Hepatocyte (in vitro differentiated cells): Measurements from ENCODE around the gene SLC39A7. TPM values are rescaled to one million over a fixed set of nuclear protein-coding genes. Genes with fewer than 3 reads are reported as not detected.
A peak's percentile ranks its signal among the peaks of the same experiment; 100 is the strongest.

Source experiments
- DNase-seq: peaks from one replicate; pipeline ENCODE4 v3.0.0-alpha.2; 2016; ENCODE audit warnings: low spot score
- H2AFZ ChIP-seq: fragments of 200-600 bp; sonication (generic); 2 replicates; pipeline ENCODE4 v1.6.0; 2016; ENCODE audit warnings: antibody characterized with exemption, mild to moderate bottlenecking
- H3K27ac ChIP-seq: fragments of 200-600 bp; sonication (generic); 2 replicates; pipeline ENCODE4 v1.5.1; 2016; ENCODE audit warnings: mild to moderate bottlenecking
- H3K27me3 ChIP-seq: fragments of 200-600 bp; sonication (generic); 2 replicates; pipeline ENCODE4 v1.6.1; 2016
- H3K36me3 ChIP-seq: fragments of 200-600 bp; sonication (generic); replicated peaks from 2 replicates; pipeline ENCODE4 v1.5.1; 2016; ENCODE audit warnings: low read depth; ENCODE audit not compliant: insufficient read depth
- H3K4me1 ChIP-seq: fragments of 200-600 bp; sonication (generic); 2 replicates; pipeline ENCODE4 v1.5.1; 2016; ENCODE audit warnings: mild to moderate bottlenecking, moderate library complexity; ENCODE audit not compliant: insufficient read depth
- H3K4me2 ChIP-seq: fragments of 200-600 bp; sonication (generic); 2 replicates; pipeline ENCODE4 v1.6.0; 2016
- H3K4me3 ChIP-seq: fragments of 200-600 bp; sonication (generic); 2 replicates; pipeline ENCODE4 v1.5.1; 2016; ENCODE audit warnings: mild to moderate bottlenecking
- H3K79me2 ChIP-seq: fragments of 200-600 bp; sonication (generic); 2 replicates; pipeline ENCODE4 v1.6.0; 2017; ENCODE audit warnings: mild to moderate bottlenecking
- H3K9me2 ChIP-seq: fragments of 200-600 bp; sonication (generic); replicated peaks from 2 replicates; pipeline ENCODE4 v1.6.0; 2017; ENCODE audit warnings: mild to moderate bottlenecking; ENCODE audit not compliant: insufficient read depth
- H3K9me3 ChIP-seq: fragments of 200-600 bp; sonication (generic); 2 replicates; pipeline ENCODE4 v1.5.1; 2016; ENCODE audit warnings: low read depth, mild to moderate bottlenecking
- H4K20me1 ChIP-seq: fragments of 200-600 bp; sonication (generic); 2 replicates; pipeline ENCODE4 v1.6.0; 2016; ENCODE audit warnings: mild to moderate bottlenecking; ENCODE audit not compliant: insufficient read depth, poor library complexity, severe bottlenecking
- CTCF ChIP-seq: fragments of 200-600 bp; sonication (generic); IDR thresholded peaks from 2 replicates; pipeline ENCODE4 v1.5.1; 2016; ENCODE audit warnings: antibody characterized with exemption, mild to moderate bottlenecking; ENCODE audit not compliant: poor library complexity
- EZH2 ChIP-seq: fragments of 200-600 bp; sonication (generic); IDR thresholded peaks from 2 replicates; pipeline ENCODE4 v1.6.1; 2016; ENCODE audit warnings: antibody characterized with exemption, mild to moderate bottlenecking, borderline replicate concordance
- EZH2phosphoT487 ChIP-seq: fragments of 200-600 bp; sonication (generic); IDR thresholded peaks from one replicate; pipeline ENCODE4 v1.6.1; 2018; ENCODE audit warnings: antibody characterized with exemption, mild to moderate bottlenecking, low read depth, moderate library complexity; ENCODE audit not compliant: unreplicated experiment, severe bottlenecking
- WGBS: methylation state at CpG from one replicate; pipeline ENCODE4 v1.1.6; 2016; ENCODE audit warnings: low lambda C conversion rate; ENCODE audit errors: missing lambda C conversion rate; 5-methylcytosine and 5-hydroxymethylcytosine counted together
- polyA plus RNA-seq: library from polyadenylated mRNA; unstranded; fragments of >200 nt; fragmentation: Nextera tagmentation; extraction: Ambion mirVana; gene quantifications from 2 replicates; pipeline ENCODE4 v1.2.1, GENCODE V29; 2016
- total RNA-seq: library from RNA; depleted of rRNA; stranded (reverse); fragments of >200 nt; gene quantifications from 2 replicates; pipeline ENCODE4 v1.2.3, GENCODE V29; 2014

Gene SLC39A7
- total and polyA plus RNA-seq, 2 experiments from 2014 or later: 55.0 to 130 TPM

- WGBS: 86% methylated on average over 15 of the region's 15 CpGs
- H3K4me3 ChIP-seq: no peak overlapping the region
- H3K4me1 ChIP-seq: peaks cover 20% of the 10 kb centered on the region
- peaks cover 20% of the 10 kb centered on the region for H3K27me3 ChIP-seq
- no peaks in the 10 kb centered on the region for H3K9me2 ChIP-seq
- TF ChIP-seq EZH2phosphoT487 (no peak), CTCF (no peak), EZH2 (no peak)
- no peak overlapping the region for H2AFZ ChIP-seq
- H3K79me2 ChIP-seq: peaks cover 30% of the 10 kb centered on the region
- DNase-seq: no peak
- no peak overlapping the region for H3K27ac ChIP-seq
- H3K4me2 ChIP-seq: no peak overlapping the region
- peaks cover 24% of the 10 kb centered on the region for H4K20me1 ChIP-seq
- no peaks in the 10 kb centered on the region for H3K9me3 ChIP-seq
- H3K36me3 ChIP-seq: no peaks in the 10 kb centered on the region
These were observed 5.1 kb upstream of the SLC39A7 start for GRCh38 chr6:33195304-33196165.

- TF ChIP-seq EZH2phosphoT487 (no peak), CTCF (peak; percentile 70)
- 43% methylated on average over 12 of the region's 12 CpGs for WGBS
- Histone ChIP-seq H3K27ac (no peak overlapping the region), H3K36me3 (no peaks in the 10 kb centered on the region), H4K20me1 (peaks cover 31% of the 10 kb centered on the region), H3K27me3 (peaks cover 4% of the 10 kb centered on the region), H3K9me2 (no peaks in the 10 kb centered on the region), H3K9me3 (no peaks in the 10 kb centered on the region), H3K4me2 (peak overlapping the region; percentile 96), H3K79me2 (peaks cover 47% of the 10 kb centered on the region), H2AFZ (no peak overlapping the region), H3K4me1 (peaks cover 21% of the 10 kb centered on the region), H3K4me3 (no peak overlapping the region)
- DNase-seq: peak; percentile 84
These were observed 3.1 kb upstream of the SLC39A7 start for GRCh38 chr6:33197431-33198048.

DNA sequence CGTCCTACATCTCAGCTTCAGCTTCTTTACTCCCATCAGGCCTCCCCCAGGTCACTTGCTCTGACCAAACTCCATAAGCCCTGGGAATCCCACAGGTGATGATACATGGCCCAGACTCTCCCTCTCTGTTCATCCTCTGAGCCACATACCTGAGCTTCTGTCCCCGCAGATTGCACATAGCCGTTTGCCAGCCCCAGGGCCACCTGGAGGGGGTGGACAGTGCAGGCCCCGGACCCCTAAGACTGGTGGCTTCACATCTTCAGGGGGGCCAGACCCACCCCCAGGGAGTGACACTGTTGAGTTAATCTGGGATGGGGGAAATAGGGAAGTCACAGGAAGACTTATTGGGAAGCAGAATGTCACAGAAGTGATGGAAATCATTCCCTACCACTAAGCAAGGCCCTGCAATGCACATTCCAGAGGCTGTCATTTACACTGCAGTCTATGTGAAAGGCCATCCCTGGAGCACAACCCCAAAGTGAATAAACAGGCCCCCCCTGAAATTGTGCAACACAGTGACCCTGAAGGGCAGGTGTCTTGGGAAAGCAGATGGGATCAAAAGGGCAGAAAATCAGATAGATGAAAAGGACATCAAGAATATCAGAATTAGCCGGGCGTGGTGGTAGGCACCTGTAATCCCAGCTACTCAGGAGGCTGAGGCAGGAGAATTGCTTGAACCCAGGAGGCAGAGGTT, 2.4 kb upstream of the SLC39A7 start:
- TF ChIP-seq CTCF (no peak), EZH2 (no peak), EZH2phosphoT487 (no peak)
- 83% methylated on average over 6 of the region's 6 CpGs for WGBS
- no peaks in the 10 kb centered on the region for H3K9me2 ChIP-seq
- H3K4me1 ChIP-seq: peaks cover 18% of the 10 kb centered on the region
- H3K4me3 ChIP-seq: no peak overlapping the region
- H4K20me1 ChIP-seq: peaks cover 31% of the 10 kb centered on the region
- H3K36me3 ChIP-seq: no peaks in the 10 kb centered on the region
- H3K79me2 ChIP-seq: peaks cover 55% of the 10 kb centered on the region
- H3K4me2 ChIP-seq: peak overlapping the region; percentile 96
- no peaks in the 10 kb centered on the region for H3K27me3 ChIP-seq
- H2AFZ ChIP-seq: no peak overlapping the region
- no peaks in the 10 kb centered on the region for H3K9me3 ChIP-seq
- no peak overlapping the region for H3K27ac ChIP-seq
- no peak for DNase-seq
